Naive thymus-derived CD4-positive, alpha-beta T cell (primary cell): Measurements from ENCODE around the gene ARHGEF7. TPM values are rescaled to one million over a fixed set of nuclear protein-coding genes. Genes with fewer than 3 reads are reported as not detected.

Source experiments
- ATAC-seq: fragments of 150-1000 bp; cut with Tn5 transposase; 2 replicates; pipeline ENCODE4 v1.10.0; 2021; ENCODE audit warnings: mild to moderate bottlenecking, moderate library complexity
- CTCF ChIA-PET: fragments of 350-600 bp; sonication (Branson Sonifier 250); formaldehyde crosslinking; loops from one replicate; lab custom pipeline; 2021; ENCODE audit warnings: antibody characterized with exemption; lab: Charles Lee
- POLR2A ChIA-PET: fragments of 350-600 bp; sonication (Branson Sonifier 250); formaldehyde crosslinking; loops from one replicate; lab custom pipeline; 2021; ENCODE audit warnings: antibody characterized with exemption, inconsistent platforms; lab: Charles Lee
- DNase-seq, 9 donors: peaks; one replicate each; pipeline versions ENCODE4 v3.0.0 to v3.0.0-alpha.2; 2020 to 2022; ENCODE audit warnings: mixed read lengths in 1 of 9
- H3K27ac ChIP-seq: one replicate; pipeline ENCODE4 v1.7.0; 2013; ENCODE audit warnings: mild to moderate bottlenecking, low read depth, low read length, moderate library complexity
- H3K27me3 ChIP-seq, 2 donors: one replicate each; pipeline ENCODE4 v1.7.0; 2013; ENCODE audit warnings: low read length in 2 of 2, mild to moderate bottlenecking in 2 of 2, moderate library complexity in 2 of 2; ENCODE audit not compliant: control insufficient read depth in 2 of 2, insufficient read depth in 2 of 2
- H3K36me3 ChIP-seq, 3 experiments: 1 replicate in 2 of 3; 2 replicates in 1 of 3; pipeline ENCODE4 v1.7.0; 2013; ENCODE audit warnings: low read length in 3 of 3, mild to moderate bottlenecking in 3 of 3, moderate library complexity in 1 of 3; ENCODE audit not compliant: insufficient read depth in 3 of 3, control insufficient read depth in 2 of 3
- H3K4me1 ChIP-seq, 2 donors: one replicate each; pipeline ENCODE4 v1.7.0; 2013; ENCODE audit warnings: low read length in 2 of 2, mild to moderate bottlenecking in 2 of 2, moderate library complexity in 1 of 2; ENCODE audit not compliant: control insufficient read depth in 2 of 2, insufficient read depth in 2 of 2
- H3K4me3 ChIP-seq: 2 replicates; pipeline ENCODE4 v1.7.0; 2013; ENCODE audit warnings: mild to moderate bottlenecking, low read length
- H3K9me3 ChIP-seq, 3 experiments: 1 replicate in 2 of 3; 2 replicates in 1 of 3; pipeline ENCODE4 v1.7.0; 2013; ENCODE audit warnings: low read length in 3 of 3; ENCODE audit not compliant: control insufficient read depth in 2 of 3
- H3K27ac Mint-ChIP-seq, 9 donors: one replicate each; pipeline ENCODE4 v1.8.0; 2020 to 2022; ENCODE audit warnings: mixed read lengths in 9 of 9, mild to moderate bottlenecking in 8 of 9, moderate library complexity in 5 of 9, inconsistent platforms in 2 of 9
- H3K27me3 Mint-ChIP-seq, 5 donors: one replicate each; pipeline ENCODE4 v1.8.0; 2021 to 2022; ENCODE audit warnings: mixed read lengths in 5 of 5, mild to moderate bottlenecking in 1 of 5
- H3K36me3 Mint-ChIP-seq, 5 donors: one replicate each; pipeline ENCODE4 v1.8.0; 2020 to 2022; ENCODE audit warnings: mixed read lengths in 5 of 5, mild to moderate bottlenecking in 3 of 5, inconsistent platforms in 1 of 5
- H3K4me1 Mint-ChIP-seq, 7 donors: one replicate each; pipeline ENCODE4 v1.8.0; 2020 to 2022; ENCODE audit warnings: mixed read lengths in 7 of 7, mild to moderate bottlenecking in 3 of 7, inconsistent platforms in 1 of 7
- H3K4me3 Mint-ChIP-seq, 10 donors: one replicate each; pipeline ENCODE4 v1.8.0; 2020 to 2022; ENCODE audit warnings: mild to moderate bottlenecking in 10 of 10, mixed read lengths in 10 of 10, moderate library complexity in 6 of 10, inconsistent platforms in 2 of 10
- H3K9me3 Mint-ChIP-seq, 11 donors: one replicate each; pipeline ENCODE4 v1.8.0; 2020 to 2022; ENCODE audit warnings: mixed read lengths in 11 of 11, mild to moderate bottlenecking in 4 of 11, inconsistent platforms in 1 of 11, moderate library complexity in 1 of 11
- intact Hi-C, 2 donors: fragments of 100-400 bp; cut with micrococcal nuclease; formaldehyde crosslinking; loops; one replicate each; pipeline ENCODE4 v1.15.1; 2023
- polyA plus RNA-seq, 2 donors: library from polyadenylated mRNA; unstranded; fragments of 300-500 nt; fragmentation: Illumina TruSeq; gene quantifications; one replicate each; pipeline ENCODE4 v1.2.3, GENCODE V29; 2021
- total RNA-seq, 6 experiments: library from RNA in 5 of 6; stranded (reverse) in 5 of 6; gene quantifications; 1 replicate in 5 of 6; 2 replicates in 1 of 6; pipeline ENCODE4 v1.2.3 and lab custom pipeline; 2021 to 2026

The ARHGEF7 gene
- total and polyA plus RNA-seq, 7 experiments from 2014 or later, result 10.0 to 84.0 (median 76.7) TPM

DNA sequence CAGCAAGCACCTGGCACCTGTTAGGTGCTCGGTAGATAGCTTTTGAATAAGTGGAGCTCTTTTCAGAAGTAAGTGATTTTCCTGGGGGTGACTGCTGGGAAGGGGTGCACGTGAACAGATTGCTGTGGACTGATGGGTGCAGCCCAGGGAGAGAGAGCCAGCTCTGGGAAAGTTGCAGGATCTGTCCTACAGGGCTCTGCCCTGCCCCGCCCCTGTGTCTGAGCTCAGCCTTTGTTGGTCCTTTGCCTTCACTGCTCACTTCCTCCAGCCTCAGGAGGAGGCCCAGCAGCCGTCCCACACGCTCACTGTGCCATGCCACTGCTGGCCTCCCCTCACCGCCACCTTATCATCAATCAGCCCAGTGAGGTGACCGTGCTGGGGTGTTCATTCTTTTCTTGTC lies 171.6 kb downstream of the ARHGEF7 start:
- peaks cover 0 to 1% (median 0%) of the 10 kb centered on the region in 11 donors for H3K9me3 Mint-ChIP-seq
- no peak for ATAC-seq
- H3K4me1 ChIP-seq, result no peaks in the 10 kb centered on the region
- H3K4me3 ChIP-seq, result no peak overlapping the region
- ChIA-PET CTCF (no interaction called here), POLR2A (no interaction called here)
- intact Hi-C loops, result no loop called here
- peaks cover 0 to 91% (median 22%) of the 10 kb centered on the region in 3 experiments for H3K36me3 ChIP-seq
- DNase-seq, result no peak
- H3K27ac Mint-ChIP-seq, result no peak overlapping the region
- H3K27me3 Mint-ChIP-seq, result no peaks in the 10 kb centered on the region
- no peak overlapping the region for H3K27ac ChIP-seq
- H3K36me3 Mint-ChIP-seq, result peaks cover 12 to 76% (median 49%) of the 10 kb centered on the region in 5 donors
- H3K4me1 Mint-ChIP-seq, result no peaks in the 10 kb centered on the region
- H3K9me3 ChIP-seq, result no peaks in the 10 kb centered on the region
- H3K27me3 ChIP-seq, result no peaks in the 10 kb centered on the region
- no peak overlapping the region for H3K4me3 Mint-ChIP-seq

DNA sequence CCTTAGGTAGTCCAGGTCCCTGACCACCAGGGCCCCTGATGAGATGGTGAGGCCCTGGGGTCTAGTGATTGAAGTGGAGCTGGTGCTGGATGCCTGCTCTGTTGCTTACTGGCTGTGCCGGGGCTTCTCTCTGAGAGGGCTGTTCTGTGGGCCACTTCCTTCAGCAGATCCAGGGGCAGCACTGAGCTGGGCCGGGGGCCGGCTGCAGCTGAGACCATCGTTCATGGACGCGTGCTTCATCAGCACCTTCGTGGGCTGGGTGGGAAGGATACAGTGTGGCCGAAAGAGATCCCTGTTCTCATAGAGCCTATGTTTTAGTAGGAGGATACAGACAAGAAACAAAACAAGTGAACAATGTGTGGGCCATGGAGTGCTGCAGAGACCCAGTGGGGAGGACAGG lies 172.1 kb downstream of the ARHGEF7 start:
- Mint-ChIP-seq H3K27me3 (no peaks in the 10 kb centered on the region), H3K27ac (no peak overlapping the region), H3K9me3 (peaks cover 0 to 1% (median 0%) of the 10 kb centered on the region in 11 donors), H3K4me3 (no peak overlapping the region), H3K4me1 (no peaks in the 10 kb centered on the region), H3K36me3 (peaks cover 15 to 80% (median 51%) of the 10 kb centered on the region in 5 donors)
- intact Hi-C loops, result no loop called here
- no peaks in the 10 kb centered on the region for H3K9me3 ChIP-seq
- no peaks in the 10 kb centered on the region for H3K27me3 ChIP-seq
- DNase-seq (no peak), ATAC-seq (no peak)
- CTCF ChIA-PET, result no interaction called here
- H3K36me3 ChIP-seq, result peaks cover 0 to 91% (median 27%) of the 10 kb centered on the region in 3 experiments
- H3K4me3 ChIP-seq, result no peak overlapping the region
- POLR2A ChIA-PET, result no interaction called here
- H3K4me1 ChIP-seq, result no peaks in the 10 kb centered on the region
- no peak overlapping the region for H3K27ac ChIP-seq

DNA sequence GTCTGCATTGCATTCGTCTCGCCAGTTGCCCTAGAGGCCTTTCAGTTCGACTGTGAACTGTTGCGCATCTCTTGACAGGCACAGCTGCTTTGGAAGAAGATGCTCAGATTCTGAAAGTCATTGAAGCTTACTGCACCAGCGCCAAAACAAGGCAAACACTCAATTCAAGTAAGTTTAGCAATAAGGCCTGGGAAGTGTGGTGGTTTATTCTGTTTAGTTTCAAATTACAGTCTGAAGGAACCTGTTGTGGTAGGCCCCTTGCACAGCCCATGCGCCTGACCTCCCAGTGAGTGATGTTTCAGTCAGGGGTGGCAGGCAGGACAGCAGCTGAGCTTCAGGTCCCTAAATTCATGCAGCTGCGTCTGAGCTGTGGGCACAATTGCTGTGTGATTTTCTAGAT lies 173.2 kb downstream of the ARHGEF7 start:
- ATAC-seq (no peak), DNase-seq (no peak)
- H3K4me1 Mint-ChIP-seq, result no peaks in the 10 kb centered on the region
- peaks cover 0 to 1% (median 0%) of the 10 kb centered on the region in 11 donors for H3K9me3 Mint-ChIP-seq
- no peak overlapping the region for H3K4me3 Mint-ChIP-seq
- no peaks in the 10 kb centered on the region for H3K27me3 ChIP-seq
- H3K27ac Mint-ChIP-seq, result no peak overlapping the region
- H3K9me3 ChIP-seq, result no peaks in the 10 kb centered on the region
- intact Hi-C loops, result no loop called here
- ChIA-PET POLR2A (no interaction called here), CTCF (no interaction called here)
- no peak overlapping the region for H3K27ac ChIP-seq
- peaks cover 15 to 81% (median 59%) of the 10 kb centered on the region in 5 donors for H3K36me3 Mint-ChIP-seq
- no peaks in the 10 kb centered on the region for H3K27me3 Mint-ChIP-seq
- no peak overlapping the region for H3K4me3 ChIP-seq
- no peaks in the 10 kb centered on the region for H3K4me1 ChIP-seq
- peaks cover 0 to 91% (median 33%) of the 10 kb centered on the region in 3 experiments for H3K36me3 ChIP-seq

DNA sequence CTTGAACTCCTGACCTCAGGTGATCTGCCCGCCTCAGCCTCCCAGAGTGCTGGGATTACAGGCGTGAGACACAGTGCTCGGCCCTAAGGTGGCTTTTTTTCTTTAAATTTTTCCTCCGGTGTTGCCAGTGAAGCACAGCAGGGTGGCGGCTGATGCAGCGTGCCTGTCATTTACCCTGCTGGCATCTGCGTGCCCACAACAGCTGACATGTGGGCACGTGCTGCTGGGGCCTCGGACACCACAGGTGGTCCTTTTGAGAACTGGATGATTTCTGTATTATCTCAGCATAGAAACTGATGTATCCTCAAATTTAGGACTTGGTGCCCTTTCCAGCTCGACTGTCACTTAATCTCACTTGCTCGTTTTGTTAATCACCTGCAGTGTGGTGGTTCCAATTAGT lies 174.1 kb downstream of the ARHGEF7 start:
- ATAC-seq, result no peak
- intact Hi-C loops, result no loop called here
- H3K4me1 Mint-ChIP-seq, result no peaks in the 10 kb centered on the region
- no peak for DNase-seq
- peaks cover 9 to 81% (median 52%) of the 10 kb centered on the region in 5 donors for H3K36me3 Mint-ChIP-seq
- Histone ChIP-seq H3K4me1 (no peaks in the 10 kb centered on the region), H3K4me3 (no peak overlapping the region), H3K36me3 (peaks cover 0 to 88% (median 31%) of the 10 kb centered on the region in 3 experiments), H3K9me3 (no peaks in the 10 kb centered on the region), H3K27me3 (no peaks in the 10 kb centered on the region), H3K27ac (no peak overlapping the region)
- H3K27me3 Mint-ChIP-seq, result no peaks in the 10 kb centered on the region
- ChIA-PET CTCF (no interaction called here), POLR2A (no interaction called here)
- H3K27ac Mint-ChIP-seq, result no peak overlapping the region
- peaks cover 0 to 1% (median 0%) of the 10 kb centered on the region in 11 donors for H3K9me3 Mint-ChIP-seq
- H3K4me3 Mint-ChIP-seq, result no peak overlapping the region

DNA sequence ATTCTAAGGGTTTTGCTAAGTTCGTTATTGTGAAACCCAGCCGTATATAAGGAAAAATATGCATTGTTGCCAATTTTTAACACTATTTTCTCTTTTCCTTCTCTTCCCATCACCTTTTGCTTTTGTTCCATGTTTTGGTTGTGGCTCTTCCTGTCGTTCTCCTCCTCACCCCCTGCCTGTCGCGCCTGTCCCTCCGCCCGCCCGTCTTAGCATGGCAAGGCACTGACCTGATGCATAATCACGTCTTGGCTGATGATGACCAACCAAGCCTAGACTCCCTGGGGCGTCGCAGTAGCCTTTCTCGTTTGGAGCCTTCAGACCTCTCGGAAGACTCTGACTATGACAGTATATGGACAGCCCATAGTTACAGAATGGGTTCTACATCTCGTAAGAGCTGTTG lies 176.8 kb downstream of the ARHGEF7 start:
- Mint-ChIP-seq H3K36me3 (peaks cover 4 to 72% (median 39%) of the 10 kb centered on the region in 5 donors), H3K4me3 (no peak overlapping the region), H3K27me3 (no peaks in the 10 kb centered on the region), H3K27ac (peak overlapping the region in 1 of 9 donors; percentile 42), H3K4me1 (peaks cover 0 to 15% (median 10%) of the 10 kb centered on the region in 7 donors), H3K9me3 (no peaks in the 10 kb centered on the region)
- Histone ChIP-seq H3K27me3 (no peaks in the 10 kb centered on the region), H3K9me3 (no peaks in the 10 kb centered on the region), H3K4me1 (peaks cover 7 to 13% of the 10 kb centered on the region in 2 donors), H3K4me3 (no peak overlapping the region), H3K36me3 (peaks cover 0 to 68% (median 24%) of the 10 kb centered on the region in 3 experiments), H3K27ac (no peak overlapping the region)
- ChIA-PET CTCF (no interaction called here), POLR2A (no interaction called here)
- intact Hi-C loops, result no loop called here
- no peak for ATAC-seq
- DNase-seq, result no peak

DNA sequence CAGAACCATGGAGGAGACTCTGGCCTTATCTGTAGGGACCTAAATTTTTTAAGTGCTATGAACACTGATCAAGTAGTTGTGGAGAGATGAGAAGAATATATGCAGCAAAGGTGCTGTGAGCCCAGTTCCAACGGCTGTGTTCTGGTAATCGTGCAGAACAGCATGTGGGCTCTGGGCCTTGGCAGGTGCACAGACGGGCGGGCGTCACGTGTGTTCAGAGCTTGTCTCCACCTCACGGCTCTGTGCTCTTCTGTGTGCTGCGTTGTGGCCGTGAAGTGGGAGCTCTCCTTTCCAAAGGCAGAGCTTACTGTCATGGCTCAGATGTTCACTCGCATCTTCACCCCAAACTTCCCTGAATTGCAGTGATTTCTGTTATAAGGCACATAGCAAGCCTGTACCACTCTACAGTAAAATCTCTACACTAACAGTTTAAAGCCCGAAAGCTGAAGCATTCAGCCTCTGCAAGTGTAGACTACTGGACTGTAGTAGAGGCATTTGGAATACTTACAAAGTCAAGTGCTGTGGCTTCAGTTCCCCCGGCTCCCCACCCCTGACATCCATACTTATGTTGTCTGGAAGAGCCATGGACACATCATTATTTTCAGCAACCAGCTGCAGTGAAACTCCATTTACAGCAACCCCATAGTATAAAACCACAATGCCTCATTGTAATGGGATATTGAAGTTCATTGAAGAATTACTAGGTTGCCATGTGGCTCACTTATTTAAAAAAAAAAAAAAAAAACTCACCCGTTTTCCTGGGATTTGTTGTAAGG lies 177.8 kb downstream of the ARHGEF7 start:
- H3K4me1 Mint-ChIP-seq, result peaks cover 0 to 15% (median 10%) of the 10 kb centered on the region in 7 donors
- Histone ChIP-seq H3K4me1 (peaks cover 7 to 14% of the 10 kb centered on the region in 2 donors), H3K27ac (no peak overlapping the region), H3K9me3 (no peaks in the 10 kb centered on the region), H3K36me3 (peaks cover 0 to 58% (median 17%) of the 10 kb centered on the region in 3 experiments), H3K27me3 (no peaks in the 10 kb centered on the region), H3K4me3 (no peak overlapping the region)
- CTCF ChIA-PET, result interaction anchor here (0.6 kb wide), 1 partner anchor 451 kb away, joined by 3 read pairs; no protein-coding TSS in a partner anchor
- DNase-seq (no peak), ATAC-seq (no peak)
- POLR2A ChIA-PET, result no interaction called here
- H3K4me3 Mint-ChIP-seq, result no peak overlapping the region
- H3K27ac Mint-ChIP-seq, result no peak overlapping the region
- no peaks in the 10 kb centered on the region for H3K9me3 Mint-ChIP-seq
- intact Hi-C loops, result no loop called here
- H3K27me3 Mint-ChIP-seq, result no peaks in the 10 kb centered on the region
- H3K36me3 Mint-ChIP-seq, result peaks cover 2 to 70% (median 34%) of the 10 kb centered on the region in 5 donors
